ENCODE measurements around the gene CDK16. TPM values are rescaled to one million over a fixed set of nuclear protein-coding genes. Genes with fewer than 3 reads are reported as not detected.

CDK16 gene
- total RNA-seq, 1 donor from 2014 or later, result 49.9 TPM

DNA sequence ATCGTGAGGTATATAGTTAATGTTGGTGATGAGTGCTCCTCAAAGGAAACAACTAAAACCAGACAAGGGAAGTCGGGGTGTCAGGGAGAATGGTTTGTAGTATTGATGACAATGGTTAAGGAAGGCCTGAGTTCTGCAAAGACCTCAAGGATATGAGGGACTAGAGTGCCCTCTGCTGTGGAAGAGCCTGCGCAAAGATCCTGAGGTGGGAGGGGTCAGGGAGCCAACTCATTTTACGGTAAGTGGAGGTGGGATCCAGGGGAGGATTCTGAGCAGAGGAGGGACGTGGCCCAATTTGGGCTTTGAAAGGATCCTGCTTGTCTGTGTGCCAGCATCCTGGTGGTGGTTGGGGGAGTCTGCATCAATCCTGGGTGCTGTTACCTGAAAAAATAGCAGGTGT is 13.5 kb upstream of the CDK16 start:
- intact Hi-C loops (cut with micrococcal nuclease), result no loop called here

DNA sequence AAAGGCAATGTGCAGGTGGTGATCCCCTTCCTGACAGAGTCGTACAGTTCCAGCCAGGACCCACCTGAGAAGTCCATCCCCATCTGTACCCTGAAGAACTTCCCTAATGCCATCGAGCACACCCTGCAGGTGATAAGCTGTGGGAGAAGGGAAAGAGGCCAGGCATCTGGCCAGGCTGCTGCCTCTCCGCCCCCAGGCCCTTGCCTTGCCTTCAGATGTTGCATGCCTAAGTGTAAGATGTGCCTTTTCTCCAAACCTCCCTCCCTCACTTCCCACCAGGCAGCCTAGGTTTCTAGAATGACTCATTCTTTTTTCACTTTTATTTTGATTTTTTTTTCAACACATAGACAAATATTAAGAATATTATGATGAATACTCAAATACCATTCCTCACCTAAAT is 12.2 kb upstream of the CDK16 start:
- intact Hi-C loops (cut with micrococcal nuclease), result no loop called here

DNA sequence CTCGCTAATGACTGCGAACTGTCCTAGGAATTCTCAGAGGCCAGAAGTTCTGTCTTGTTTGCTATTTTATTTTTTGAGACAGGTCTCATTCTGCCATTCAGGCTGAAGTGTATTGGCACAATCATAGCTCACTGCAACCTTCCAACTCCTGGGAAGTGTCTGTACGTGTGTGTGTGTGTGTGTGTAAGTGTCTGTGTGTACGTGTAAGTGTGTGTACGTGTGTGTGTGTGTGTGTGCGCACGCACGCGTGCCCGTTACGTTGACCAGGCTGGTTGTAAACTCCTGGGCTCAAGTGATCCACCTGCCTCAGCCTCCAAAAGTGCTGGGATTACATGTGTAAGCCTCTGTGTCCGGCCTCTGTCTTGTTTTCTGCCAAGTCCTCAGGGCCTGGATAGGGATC is 10.4 kb upstream of the CDK16 start:
- intact Hi-C loops (cut with micrococcal nuclease), result no loop called here

DNA sequence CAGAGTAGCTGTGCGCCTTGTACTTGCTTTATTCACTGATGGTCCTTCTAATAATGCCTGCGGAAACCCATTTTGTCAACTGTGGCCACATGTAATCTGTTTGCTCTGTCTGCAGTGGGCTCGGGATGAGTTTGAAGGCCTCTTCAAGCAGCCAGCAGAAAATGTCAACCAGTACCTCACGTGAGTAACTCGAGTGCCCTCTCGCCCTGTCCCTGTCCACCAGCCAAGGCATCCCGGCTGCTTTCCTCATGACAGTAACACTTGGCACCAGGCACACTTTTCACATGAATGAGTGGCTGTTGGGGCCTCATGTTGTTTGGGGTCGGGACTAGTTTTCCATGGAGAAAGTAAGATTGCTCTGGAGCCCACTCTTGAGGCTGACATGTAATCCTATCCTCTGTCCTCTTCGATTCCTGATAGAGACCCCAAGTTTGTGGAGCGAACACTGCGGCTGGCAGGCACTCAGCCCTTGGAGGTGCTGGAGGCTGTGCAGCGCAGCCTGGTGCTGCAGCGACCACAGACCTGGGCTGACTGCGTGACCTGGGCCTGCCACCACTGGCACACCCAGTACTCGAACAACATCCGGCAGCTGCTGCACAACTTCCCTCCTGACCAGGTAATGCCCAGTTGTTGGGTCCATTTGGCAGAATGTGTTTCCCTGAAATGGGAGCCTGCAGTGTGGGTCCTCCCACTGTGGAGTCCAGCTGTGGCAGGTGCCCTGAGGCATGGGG is 8.8 kb upstream of the CDK16 start:
- intact Hi-C loops (cut with micrococcal nuclease), result no loop called here

DNA sequence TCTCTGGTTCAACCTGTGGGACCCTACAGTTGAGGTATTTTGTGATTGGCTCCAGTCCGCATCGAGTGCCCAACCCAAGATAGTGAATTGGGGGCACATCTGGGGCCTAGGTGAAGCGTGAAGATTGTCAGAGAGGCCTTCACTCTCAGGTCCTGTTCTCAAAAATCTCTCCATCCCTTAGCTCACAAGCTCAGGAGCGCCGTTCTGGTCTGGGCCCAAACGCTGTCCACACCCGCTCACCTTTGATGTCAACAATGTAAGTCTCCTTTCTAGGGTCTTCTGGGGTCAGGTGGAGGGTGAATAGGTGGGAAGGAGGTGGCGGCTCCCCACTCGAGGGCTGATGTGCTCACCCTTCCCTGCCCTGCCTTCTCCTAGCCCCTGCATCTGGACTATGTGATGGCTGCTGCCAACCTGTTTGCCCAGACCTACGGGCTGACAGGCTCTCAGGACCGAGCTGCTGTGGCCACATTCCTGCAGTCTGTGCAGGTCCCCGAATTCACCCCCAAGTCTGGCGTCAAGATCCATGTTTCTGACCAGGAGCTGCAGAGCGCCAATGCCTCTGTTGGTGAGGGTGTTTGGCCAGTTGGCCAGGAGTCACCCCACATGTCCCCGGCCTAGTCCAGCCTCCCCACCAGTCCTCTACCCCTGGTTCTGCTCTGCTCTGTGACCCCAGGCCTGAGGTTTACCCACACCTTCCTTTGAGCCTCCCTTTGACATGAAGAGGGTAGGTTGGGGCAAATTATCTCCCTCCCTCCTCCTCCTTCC is 7.6 kb upstream of the CDK16 start:
- intact Hi-C loops (cut with micrococcal nuclease), result no loop called here

DNA sequence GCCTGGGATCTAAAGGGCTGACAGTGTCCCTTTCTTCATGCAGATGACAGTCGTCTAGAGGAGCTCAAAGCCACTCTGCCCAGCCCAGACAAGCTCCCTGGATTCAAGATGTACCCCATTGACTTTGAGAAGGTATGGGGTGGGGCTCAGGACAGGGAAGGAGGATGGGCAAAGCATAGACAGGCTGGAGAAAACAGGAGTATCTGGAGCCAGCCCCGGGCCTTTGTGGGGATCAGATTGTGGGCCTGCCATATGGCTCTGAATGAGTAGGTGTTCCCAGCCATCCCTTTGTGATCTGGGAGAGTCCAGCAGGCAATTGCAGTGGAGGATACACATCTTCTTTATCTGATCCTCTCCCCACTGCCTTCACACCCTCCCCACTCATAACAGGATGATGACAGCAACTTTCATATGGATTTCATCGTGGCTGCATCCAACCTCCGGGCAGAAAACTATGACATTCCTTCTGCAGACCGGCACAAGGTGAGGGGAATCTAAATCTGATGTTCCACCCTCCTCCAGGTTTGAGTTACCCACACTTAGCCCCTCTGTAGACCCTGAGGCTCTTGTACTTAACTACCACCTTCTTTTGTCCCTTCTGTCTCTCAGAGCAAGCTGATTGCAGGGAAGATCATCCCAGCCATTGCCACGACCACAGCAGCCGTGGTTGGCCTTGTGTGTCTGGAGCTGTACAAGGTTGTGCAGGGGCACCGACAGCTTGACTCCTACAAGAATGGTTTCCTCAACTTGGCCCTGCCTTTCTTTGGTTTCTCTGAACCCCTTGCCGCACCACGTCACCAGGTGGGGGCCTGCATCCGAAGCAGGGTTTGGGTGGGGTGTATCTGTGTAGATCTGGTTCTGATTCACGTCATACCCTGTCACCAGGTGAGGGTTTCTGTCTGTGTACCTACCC is 5.8 kb upstream of the CDK16 start:
- intact Hi-C loops (cut with micrococcal nuclease), result no loop called here

DNA sequence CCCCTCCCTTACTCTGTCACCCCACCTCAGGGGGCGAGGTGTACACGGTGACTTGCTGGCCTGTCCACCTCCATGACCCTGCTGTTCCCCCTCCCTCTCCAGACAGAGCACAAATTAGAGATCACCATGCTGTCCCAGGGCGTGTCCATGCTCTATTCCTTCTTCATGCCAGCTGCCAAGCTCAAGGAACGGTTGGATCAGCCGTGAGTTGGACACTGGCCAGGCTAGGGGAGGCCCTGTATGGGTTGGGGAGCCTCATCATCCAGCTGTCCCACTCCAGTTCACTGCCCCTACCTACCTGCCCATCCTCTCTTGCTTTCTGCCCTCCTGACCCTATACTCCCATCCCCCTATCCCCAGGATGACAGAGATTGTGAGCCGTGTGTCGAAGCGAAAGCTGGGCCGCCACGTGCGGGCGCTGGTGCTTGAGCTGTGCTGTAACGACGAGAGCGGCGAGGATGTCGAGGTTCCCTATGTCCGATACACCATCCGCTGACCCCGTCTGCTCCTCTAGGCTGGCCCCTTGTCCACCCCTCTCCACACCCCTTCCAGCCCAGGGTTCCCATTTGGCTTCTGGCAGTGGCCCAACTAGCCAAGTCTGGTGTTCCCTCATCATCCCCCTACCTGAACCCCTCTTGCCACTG is 3.9 kb upstream of the CDK16 start:
- intact Hi-C loops (cut with micrococcal nuclease), result loop anchor here (5.0 kb wide), 1 partner anchor 1743 kb away; the partner anchor contains the start of gene OTUD5

DNA sequence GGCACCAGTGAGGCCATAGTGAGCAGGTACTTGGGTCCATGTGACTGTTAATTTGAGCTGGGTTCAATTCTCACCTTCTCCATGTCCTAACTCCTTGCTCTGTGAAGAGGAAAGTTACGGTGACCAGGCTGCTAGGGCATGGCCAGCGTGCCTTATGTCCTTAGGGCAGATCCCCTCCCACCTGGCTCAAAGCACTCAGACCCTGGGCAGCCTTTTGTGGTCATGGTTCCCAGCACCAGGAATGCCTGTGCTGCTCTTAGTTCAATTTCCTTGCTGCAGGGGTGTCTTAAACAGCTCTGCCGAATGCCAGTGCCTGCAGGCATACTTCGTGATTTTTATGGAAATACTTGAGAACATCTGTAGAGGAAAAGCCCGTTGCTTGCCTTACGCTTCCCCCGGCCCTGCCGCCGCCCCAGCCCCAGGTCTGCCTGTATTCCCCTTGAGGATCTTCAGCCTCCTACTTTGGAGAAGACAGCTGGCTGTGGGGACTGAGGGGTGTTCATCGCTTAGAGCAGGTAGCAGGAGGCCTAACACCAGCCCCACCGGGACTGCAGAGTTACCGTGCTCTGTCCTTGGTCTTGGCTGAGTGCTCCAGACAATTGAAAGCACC is 3.1 kb upstream of the CDK16 start:
- intact Hi-C loops (cut with micrococcal nuclease), result loop anchor here (5.0 kb wide), 1 partner anchor 1742 kb away; the partner anchor contains the start of gene OTUD5

DNA sequence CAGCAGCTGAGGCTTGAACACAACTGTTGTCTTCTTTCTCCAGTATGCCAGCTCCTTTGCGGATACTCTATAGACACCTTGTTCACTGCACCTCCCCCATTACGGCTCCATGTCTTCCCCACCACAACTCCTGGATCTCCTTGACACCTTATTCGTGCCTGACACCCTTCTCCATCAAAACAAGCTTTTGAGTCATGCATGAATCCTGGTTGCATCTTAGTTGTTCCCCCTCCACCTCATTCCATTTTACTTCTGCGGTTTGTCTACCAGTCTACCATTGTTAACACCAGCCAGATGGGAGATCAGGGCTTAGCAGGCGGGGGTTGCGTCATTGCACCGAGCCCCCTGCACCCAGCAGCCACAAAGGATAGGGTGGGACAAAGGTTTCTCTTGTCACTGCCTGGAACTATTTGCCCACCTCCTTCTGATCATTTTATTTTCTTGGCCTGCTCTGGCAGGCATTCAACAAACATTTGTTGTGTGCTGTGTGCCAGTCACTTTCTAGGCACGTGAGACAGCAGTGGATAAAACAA is 2.0 kb upstream of the CDK16 start:
- intact Hi-C loops (cut with micrococcal nuclease), result loop anchor here (5.0 kb wide), 1 partner anchor 1741 kb away; the partner anchor contains the start of gene OTUD5

DNA sequence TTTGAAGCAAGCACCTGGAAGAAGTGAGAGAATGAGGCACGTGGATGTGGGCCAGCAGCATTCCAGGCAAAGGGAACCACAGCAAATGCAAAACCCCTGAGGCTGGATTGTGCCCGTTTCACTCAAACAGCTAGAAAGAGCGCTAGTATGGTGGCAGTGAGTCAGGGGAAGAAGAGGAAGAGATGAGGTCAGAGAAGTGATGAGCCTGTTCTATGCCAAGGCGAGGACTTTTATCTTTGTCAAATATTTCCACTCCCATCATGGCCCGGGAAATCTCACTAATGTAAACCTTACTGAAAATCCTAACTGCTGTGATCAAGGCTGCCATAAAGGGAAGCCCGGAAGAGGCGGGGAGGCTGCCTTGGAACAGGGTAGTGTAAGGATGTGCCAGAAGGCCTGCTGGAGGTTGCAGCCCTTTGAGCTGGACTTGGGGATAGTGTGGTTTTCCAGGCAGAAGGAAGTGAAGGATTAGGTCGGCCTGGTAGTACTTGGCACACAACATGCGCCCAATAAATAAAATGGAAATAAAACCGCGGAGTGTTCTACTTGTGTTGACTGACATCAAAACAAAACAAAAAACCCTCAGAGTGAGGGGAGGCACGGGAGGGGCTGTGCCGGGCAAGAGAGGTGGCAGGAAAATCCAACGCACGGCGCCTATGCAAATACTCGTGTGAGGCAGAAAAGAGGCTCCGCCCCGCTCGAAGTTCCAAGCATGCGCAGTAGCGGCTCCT is 1.2 kb upstream of the CDK16 start:
- intact Hi-C loops (cut with micrococcal nuclease), result loop anchor here (1.0 to 5.0 kb wide), 8 partner anchors 24 to 1740 kb away; partner anchors contain the start of genes ARAF, ELK1, OTUD5 and UBA1

DNA sequence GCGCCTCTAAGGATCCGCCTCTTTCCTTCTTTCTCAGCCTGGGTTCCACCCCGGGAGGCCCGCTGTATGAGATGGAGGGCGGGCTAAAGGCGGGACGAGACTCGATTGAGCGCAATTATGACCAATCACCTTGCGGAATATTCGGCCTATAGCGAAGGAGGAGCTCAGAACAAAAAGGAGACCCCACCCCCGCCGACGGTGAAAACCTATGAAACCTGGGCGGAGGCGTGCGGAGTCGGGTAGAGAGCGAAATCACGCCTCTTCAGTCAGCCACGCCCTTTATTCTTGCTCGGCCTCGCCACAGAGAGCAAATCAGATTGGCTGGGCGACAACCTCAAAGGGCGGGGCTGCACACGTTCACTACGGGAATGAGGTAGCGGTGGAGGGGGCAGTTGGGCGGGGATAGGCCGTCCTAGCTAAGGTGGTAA is 615 bp upstream of the CDK16 start:
- intact Hi-C loops (cut with micrococcal nuclease), result loop anchor here (1.0 to 5.0 kb wide), 15 partner anchors 15 to 1739 kb away; partner anchors contain the start of genes ARAF, ELK1, OTUD5 and RBM10

DNA sequence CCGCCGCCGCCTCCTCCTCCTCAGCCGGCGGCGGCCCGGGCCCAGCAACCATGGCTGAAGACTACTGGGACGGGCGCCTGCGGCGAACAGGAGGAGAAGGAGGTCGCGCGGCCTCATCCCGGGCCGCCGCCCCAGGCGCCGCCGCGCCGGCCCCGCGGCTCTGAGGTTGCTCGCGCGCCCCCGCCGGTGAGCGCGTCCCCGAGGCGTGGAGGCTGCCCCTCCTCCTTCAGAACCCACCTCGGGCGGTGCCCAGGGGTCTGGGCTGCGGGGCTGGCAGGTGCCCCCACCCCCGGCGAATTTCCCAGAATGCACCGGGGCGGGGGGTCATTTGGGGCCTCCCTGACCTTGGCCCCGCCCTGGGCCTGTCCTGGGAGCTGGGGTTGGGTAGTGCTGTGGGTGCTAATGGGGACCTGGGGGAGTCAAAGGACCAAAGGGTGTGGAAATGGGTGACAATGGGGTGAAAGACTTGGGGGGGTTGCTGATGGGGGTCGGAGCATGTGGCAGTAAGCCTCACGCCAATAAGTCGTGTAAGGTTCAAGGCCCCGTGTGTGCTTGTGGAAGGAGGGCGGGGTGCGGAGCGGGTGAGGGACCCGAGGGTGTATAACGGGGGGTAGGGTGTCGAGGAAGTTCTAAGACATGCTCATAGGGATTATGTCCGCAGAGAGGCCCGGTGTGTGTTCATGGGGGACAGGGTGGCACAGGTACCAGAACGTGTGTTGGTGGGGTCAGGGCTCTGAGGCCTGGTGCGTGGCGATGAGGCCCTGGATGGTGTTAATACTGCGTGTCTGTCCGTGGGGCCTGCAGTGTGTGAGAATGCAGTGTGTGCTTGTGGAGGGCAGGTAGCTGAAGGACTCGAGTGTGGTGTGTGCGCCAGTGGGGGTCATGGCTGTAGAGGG is 687 bp downstream of the CDK16 start:
- intact Hi-C loops (cut with micrococcal nuclease), result loop anchor here (1.0 to 5.0 kb wide), 8 partner anchors 14 to 1738 kb away; partner anchors contain the start of genes OTUD5, RBM10, TBC1D25 and USP11

DNA sequence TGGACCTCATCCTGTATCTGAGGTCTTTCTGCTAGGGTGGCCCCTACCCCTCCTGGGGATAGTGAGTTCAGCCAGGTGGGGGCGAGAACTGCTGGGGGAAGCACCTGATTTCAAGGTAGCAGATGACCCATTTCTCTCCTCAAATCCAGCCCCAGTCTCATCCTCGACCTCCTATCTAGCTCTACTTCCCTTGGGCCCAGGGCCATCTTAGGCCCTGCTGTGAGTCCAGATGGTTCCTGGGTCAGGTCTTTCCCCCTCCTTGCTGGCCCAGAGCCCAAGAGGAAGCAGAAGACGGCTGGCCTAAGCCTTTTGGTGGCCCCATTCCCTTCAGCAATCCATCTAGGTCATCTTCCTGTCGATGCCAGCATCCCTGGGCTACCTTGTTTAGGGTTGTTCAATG is 3.3 kb downstream of the CDK16 start:
- intact Hi-C loops (cut with micrococcal nuclease), result no loop called here

DNA sequence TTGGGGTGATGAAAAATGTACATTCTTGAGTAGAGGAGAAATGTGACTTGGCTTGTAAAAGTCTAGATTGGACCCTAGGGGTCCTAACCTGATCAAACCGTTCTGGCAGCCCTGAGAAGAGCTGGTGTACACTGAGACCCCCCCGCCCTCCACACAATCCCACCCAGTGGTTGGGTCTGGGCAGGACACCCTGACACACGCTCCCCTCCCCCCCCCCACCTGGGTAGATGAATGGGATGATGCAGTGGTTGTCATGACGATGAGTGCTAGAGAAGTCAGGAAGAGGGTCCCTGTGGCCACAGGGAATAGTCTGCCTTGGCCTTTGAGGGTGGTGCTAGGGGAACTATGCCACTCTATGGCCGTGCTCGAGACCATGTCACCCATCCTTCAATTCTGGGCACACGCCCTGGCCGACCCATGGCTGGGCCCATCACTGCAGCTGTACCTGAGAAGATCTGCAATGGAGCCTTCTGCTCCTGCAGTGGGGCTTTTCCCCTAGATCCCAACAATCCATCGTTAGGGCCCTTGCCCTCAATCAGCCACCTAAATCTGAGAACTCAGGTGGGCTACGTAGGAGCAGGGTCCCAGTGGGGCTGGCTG is 4.4 kb downstream of the CDK16 start:
- intact Hi-C loops (cut with micrococcal nuclease), result no loop called here

DNA sequence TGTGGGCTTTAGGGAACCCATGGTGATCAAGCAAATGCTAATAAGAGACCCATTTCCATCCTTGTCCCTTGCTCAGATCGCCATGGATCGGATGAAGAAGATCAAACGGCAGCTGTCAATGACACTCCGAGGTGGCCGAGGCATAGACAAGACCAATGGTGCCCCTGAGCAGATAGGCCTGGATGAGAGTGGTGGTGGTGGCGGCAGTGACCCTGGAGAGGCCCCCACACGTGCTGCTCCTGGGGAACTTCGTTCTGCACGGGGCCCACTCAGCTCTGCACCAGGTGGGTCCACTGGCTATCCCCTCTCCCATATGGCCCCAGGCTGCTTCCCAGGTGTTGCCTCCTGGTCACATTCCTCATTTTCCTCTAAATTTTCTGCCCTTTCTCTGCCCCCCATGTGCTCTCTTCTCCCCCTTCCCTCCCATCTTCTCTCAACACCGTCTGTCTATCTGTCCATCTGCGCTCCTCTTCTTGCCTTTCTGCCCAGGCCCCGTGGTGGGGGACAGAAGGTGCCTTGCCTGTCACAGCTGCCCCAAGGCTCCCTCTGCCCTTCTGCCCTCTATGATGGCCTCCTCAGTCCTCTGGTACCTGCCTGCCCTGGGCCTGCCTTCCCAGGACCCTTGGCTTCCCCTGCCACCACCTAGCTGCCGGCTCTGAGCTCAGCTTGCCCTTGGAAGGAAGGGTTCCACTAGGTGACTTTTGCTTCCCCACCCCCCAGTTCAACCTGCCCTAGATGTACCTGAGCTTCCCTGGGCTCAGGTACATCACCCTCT is 5.2 kb downstream of the CDK16 start:
- intact Hi-C loops (cut with micrococcal nuclease), result no loop called here

DNA sequence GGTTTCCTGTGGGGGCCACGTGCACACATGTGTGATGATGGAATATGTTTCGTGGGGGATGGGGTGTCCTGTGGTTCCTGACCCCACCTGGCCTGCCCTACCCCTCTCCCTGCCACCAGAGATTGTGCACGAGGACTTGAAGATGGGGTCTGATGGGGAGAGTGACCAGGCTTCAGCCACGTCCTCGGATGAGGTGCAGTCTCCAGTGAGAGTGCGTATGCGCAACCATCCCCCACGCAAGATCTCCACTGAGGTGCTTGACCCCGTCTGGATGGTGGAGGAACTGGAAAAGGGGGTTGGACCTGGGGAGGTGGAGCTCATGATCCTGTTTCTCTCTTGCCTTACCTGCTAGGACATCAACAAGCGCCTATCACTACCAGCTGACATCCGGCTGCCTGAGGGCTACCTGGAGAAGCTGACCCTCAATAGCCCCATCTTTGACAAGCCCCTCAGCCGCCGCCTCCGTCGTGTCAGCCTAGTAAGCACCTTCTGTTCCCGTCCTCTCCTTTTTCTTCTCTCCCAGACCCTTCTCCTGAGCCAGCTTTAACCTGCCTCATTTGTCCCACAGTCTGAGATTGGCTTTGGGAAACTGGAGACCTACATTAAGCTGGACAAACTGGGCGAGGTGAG is 5.9 kb downstream of the CDK16 start:
- intact Hi-C loops (cut with micrococcal nuclease), result no loop called here

DNA sequence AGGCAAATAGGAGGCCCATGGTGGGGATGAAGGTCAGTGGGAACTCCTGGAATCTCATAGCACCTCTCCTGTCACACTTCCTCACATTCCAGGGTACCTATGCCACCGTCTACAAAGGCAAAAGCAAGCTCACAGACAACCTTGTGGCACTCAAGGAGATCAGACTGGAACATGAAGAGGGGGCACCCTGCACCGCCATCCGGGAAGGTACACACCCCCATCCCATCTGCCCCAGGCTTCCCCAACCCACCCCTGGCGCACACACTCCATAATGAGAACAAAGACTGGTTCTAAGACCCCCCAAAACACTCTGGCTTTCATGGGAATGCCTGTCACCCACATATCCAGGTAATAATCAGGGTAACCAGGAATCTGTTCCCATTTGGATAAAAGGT is 6.4 kb downstream of the CDK16 start:
- intact Hi-C loops (cut with micrococcal nuclease), result no loop called here

Measured in T-helper 1 cell treated with Interleukin-12 subunit alpha and Interleukin-12 subunit beta and Interleukin-4 antibody, amounts not matched to agents 30 ng/mL and 1 ng/mL, for 36 hours (primary cell).